ENCODE results near the gene ZFP90. TPM values are rescaled to one million over a fixed set of nuclear protein-coding genes. Genes with fewer than 3 reads are reported as not detected.
"Not testable (repeated sequence)": the region's sequence is repeated elsewhere in the genome, so short reads cannot be mapped to it uniquely, and the experiment has no call there.

ZFP90 gene
- total RNA-seq, result 10 to 100 TPM; 31.4 to 31.6 TPM

GRCh38 chr16:68538880-68539701 lies at the start of gene ZFP90:
Gene ZFP90, plus strand, starts transcription at chr16:68539291. Its CDS starts 502 bp downstream, at chr16:68539793.
- H3K4me1 Mint-ChIP-seq, result peaks cover 16% of the 10 kb centered on the region
- H3K36me3 Mint-ChIP-seq (ENCODE audit: low read depth), result peaks cover 40% of the 10 kb centered on the region
- ATAC-seq (peak; percentile 96), DNase-seq (peak; percentile 93)
- H3K27ac Mint-ChIP-seq, result peak within 1 kb of the TSS; percentile 98
- intact Hi-C loops (cut with DNase I, micrococcal nuclease), result loop anchor here (1.0 to 2.0 kb wide), 7 partner anchors 9 to 772 kb away; partner anchors contain the start of genes CHTF8 (in 1 of the 2), SMPD3 (in 1 of the 2), TANGO6 (in 1 of the 2) and UTP4 (in 1 of the 2)
- ChIA-PET POLR2A (no interaction called here), CTCF (interaction anchor here (0.7 to 3.2 kb wide), 5 partner anchors 10 to 304 kb away, joined by 3 to 19 read pairs (median 4); no protein-coding TSS in a partner anchor)
- H3K4me3 Mint-ChIP-seq, result peak within 1 kb of the TSS; percentile 89
- no peaks in the 10 kb centered on the region for H3K27me3 Mint-ChIP-seq
- H3K9me3 Mint-ChIP-seq (ENCODE audit: low read depth), result peaks cover 2% of the 10 kb centered on the region

GRCh38 chr16:68490358-68490757 lies 48.7 kb upstream of the ZFP90 start:
- no peaks in the 10 kb centered on the region for H3K4me1 Mint-ChIP-seq
- intact Hi-C loops (cut with DNase I, micrococcal nuclease), result no loop called here
- DNase-seq (no peak), ATAC-seq (no peak)
- POLR2A ChIA-PET, result no interaction called here
- no peaks in the 10 kb centered on the region for H3K36me3 Mint-ChIP-seq (ENCODE audit: low read depth)
- no peak overlapping the region for H3K27ac Mint-ChIP-seq
- CTCF ChIA-PET, result interaction anchor here (0.7 to 1.2 kb wide), 2 partner anchors 26 to 30 kb away, joined by 3 read pairs; no protein-coding TSS in a partner anchor
- H3K27me3 Mint-ChIP-seq, result no peaks in the 10 kb centered on the region
- H3K9me3 Mint-ChIP-seq (ENCODE audit: low read depth), result no peaks in the 10 kb centered on the region
- no peak overlapping the region for H3K4me3 Mint-ChIP-seq

DNA sequence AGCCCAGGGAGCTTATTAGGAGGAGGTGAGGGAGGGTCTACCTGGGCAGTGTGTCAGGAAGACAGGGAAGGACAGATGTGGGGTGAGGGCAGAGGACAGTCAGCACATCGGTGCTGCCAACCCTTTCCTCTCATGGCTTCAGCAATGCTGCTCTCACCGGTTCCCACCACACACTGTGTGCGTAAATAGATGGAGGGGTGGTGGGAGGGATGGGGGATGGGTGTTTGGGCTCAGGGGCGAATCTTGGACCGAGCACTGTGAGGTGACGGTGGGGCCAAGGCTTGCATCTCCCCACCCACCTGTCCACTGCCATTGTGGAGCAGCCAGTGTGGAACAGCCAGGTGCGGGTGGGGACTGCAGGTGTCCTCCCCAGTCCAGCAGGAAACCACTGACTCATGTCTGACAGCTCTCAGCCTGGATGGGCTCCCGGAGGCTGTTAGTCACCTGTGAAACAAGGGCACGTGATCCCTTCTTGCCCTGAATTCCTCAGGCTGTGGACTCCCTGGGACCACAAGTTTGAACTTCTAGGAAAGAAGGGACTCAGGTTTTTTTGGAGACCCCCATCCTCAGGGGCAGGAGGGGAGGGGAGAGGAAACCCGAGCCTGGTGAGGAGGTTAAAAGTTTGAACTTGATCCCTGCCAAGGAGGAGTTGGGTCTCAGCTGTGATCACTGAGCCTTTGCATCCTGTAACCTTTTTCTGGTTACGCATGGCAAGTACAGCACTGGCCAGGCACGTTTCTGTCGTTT lies 48.1 kb upstream of the ZFP90 start:
- POLR2A ChIA-PET, result interaction anchor here (0.6 kb wide), 1 partner anchor 98 kb away, joined by 3 read pairs; no protein-coding TSS in a partner anchor
- CTCF ChIA-PET, result interaction anchor here (0.7 kb wide), 3 partner anchors 25 to 46 kb away, joined by 3 to 4 read pairs (median 3); no protein-coding TSS in a partner anchor

DNA sequence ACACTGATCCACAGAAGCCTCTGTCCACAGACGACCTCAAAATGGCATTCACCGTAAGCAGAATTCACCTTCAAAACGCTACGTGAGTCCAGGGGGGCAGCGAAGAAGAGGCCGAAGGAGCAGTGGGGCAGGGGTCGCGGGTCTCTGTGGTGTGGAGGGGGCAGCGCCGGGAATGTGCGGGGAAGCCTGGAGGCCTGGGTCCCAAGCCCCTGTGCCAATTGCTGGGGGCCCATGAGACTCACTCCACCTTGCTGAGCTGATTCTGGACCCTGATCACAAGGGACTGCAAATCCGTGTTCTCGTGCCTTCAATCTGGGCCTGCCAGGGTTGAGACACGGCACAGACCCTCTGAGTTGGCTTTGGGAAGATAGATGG lies 47.5 kb upstream of the ZFP90 start:
- H3K36me3 Mint-ChIP-seq (ENCODE audit: low read depth), result no peaks in the 10 kb centered on the region
- ATAC-seq, result no peak
- ChIA-PET POLR2A (interaction anchor here (0.6 kb wide), 1 partner anchor 98 kb away, joined by 3 read pairs; no protein-coding TSS in a partner anchor), CTCF (interaction anchor here (0.7 kb wide), 2 partner anchors 25 to 47 kb away, joined by 3 to 4 read pairs; no protein-coding TSS in a partner anchor)
- H3K4me1 Mint-ChIP-seq, result no peaks in the 10 kb centered on the region
- no peak overlapping the region for H3K4me3 Mint-ChIP-seq
- no peaks in the 10 kb centered on the region for H3K9me3 Mint-ChIP-seq (ENCODE audit: low read depth)
- no peak overlapping the region for H3K27ac Mint-ChIP-seq
- H3K27me3 Mint-ChIP-seq, result no peaks in the 10 kb centered on the region
- intact Hi-C loops (cut with DNase I, micrococcal nuclease), result no loop called here
- no peak for DNase-seq

More for the DNA sequence above, 48.1 kb upstream of the ZFP90 start:
- no peaks in the 10 kb centered on the region for H3K27me3 Mint-ChIP-seq
- DNase-seq (no peak), ATAC-seq (no peak)
- H3K4me1 Mint-ChIP-seq, result no peaks in the 10 kb centered on the region
- H3K9me3 Mint-ChIP-seq (ENCODE audit: low read depth), result no peaks in the 10 kb centered on the region
- intact Hi-C loops (cut with DNase I, micrococcal nuclease), result no loop called here
- H3K27ac Mint-ChIP-seq, result no peak overlapping the region
- no peak overlapping the region for H3K4me3 Mint-ChIP-seq
- no peaks in the 10 kb centered on the region for H3K36me3 Mint-ChIP-seq (ENCODE audit: low read depth)

DNA sequence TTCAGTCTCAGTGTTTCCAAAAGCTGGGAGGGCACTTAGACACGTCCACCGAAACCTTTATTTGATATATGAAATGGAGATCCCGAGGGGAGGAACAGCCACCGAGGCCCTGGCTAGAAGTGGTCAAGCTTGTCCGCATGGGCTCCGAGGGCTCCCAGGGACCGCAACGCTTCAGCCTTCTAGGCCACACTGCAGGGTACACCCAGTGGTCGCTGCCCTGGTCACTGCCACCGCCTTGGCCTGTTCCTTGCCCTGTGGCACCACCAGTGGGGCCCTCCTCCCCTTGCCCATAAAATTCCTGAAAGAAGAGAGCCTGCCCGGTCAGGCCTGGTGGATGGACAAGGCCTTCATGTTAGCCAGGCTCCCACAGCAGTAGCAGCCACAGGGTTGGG lies 46.9 kb upstream of the ZFP90 start:
- DNase-seq (no peak), ATAC-seq (no peak)
- no peak overlapping the region for H3K27ac Mint-ChIP-seq
- H3K27me3 Mint-ChIP-seq, result no peaks in the 10 kb centered on the region
- no peaks in the 10 kb centered on the region for H3K4me1 Mint-ChIP-seq
- ChIA-PET POLR2A (no interaction called here), CTCF (no interaction called here)
- no peaks in the 10 kb centered on the region for H3K9me3 Mint-ChIP-seq (ENCODE audit: low read depth)
- H3K4me3 Mint-ChIP-seq, result no peak overlapping the region
- intact Hi-C loops (cut with DNase I, micrococcal nuclease), result no loop called here
- H3K36me3 Mint-ChIP-seq (ENCODE audit: low read depth), result no peaks in the 10 kb centered on the region

- ChIA-PET CTCF (no interaction called here), POLR2A (no interaction called here)
- no peaks in the 10 kb centered on the region for H3K27me3 Mint-ChIP-seq
- no peak overlapping the region for H3K27ac Mint-ChIP-seq
- H3K9me3 Mint-ChIP-seq (ENCODE audit: low read depth), result no peaks in the 10 kb centered on the region
- DNase-seq (no peak), ATAC-seq (no peak)
- H3K36me3 Mint-ChIP-seq (ENCODE audit: low read depth), result no peaks in the 10 kb centered on the region
- intact Hi-C loops (cut with DNase I, micrococcal nuclease), result no loop called here
- no peak overlapping the region for H3K4me3 Mint-ChIP-seq
- no peaks in the 10 kb centered on the region for H3K4me1 Mint-ChIP-seq
Measured at GRCh38 chr16:68492543-68493411, 46.3 kb upstream of the ZFP90 start.

DNA sequence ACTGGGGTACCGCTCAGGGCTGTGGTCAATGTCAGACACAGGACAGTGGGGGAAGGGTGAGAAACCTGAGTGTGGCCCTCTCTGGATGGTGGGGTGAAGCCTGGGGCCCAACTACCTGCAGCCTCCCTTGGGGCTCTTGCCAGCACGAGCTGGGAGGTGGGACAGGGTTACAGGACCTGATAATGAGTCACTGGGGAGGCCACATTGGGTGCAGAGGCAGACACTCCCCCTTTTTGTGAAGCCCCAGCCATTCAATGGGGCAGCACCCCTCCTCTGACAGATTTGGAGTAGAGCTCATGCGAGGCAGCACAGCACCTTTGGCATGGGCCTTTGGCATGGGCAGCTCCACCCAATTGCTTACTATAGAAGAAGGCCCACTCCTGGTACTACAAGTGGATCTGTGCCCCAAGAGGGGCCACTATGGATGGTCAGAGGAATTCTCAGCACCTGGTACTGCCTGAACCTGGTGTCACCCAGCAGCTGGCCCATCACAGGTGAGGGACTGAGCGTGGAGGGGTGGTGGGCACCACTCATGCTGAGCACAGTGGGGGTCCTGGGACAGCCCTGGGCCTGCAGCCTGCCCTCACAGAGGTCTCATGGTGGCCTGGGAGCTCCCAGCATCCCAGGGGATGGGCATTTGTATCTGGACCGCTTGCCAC lies 45.5 kb upstream of the ZFP90 start:
- CTCF ChIA-PET, result no interaction called here

DNA sequence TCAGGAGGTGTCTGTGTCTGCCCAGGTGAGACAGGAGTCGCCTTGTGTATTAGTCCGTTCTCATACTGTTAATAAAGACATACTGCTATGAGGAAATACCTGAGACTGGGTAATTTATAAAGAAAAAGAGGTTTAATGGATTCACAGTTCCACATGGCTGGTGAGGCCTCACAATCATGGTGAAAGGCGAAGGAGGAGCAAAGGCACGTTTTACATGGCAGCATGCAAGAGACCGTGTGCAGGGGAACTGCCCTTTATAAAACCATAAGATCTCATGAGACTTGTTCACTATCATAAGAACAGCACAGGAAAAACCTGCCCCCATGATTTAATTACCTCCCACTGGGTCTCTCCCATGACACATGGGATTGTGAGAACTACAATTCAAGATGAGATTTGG lies 44.8 kb upstream of the ZFP90 start:
- H3K36me3 Mint-ChIP-seq (ENCODE audit: low read depth); POLR2A ChIA-PET; H3K27ac Mint-ChIP-seq; H3K9me3 Mint-ChIP-seq (ENCODE audit: low read depth); intact Hi-C loops (cut with DNase I, micrococcal nuclease); H3K4me3 Mint-ChIP-seq; DNase-seq; H3K27me3 Mint-ChIP-seq; H3K4me1 Mint-ChIP-seq; ATAC-seq: not testable (repeated sequence)
- CTCF ChIA-PET, result interaction anchor here (0.5 kb wide), 1 partner anchor 17 kb away, joined by 3 read pairs; no protein-coding TSS in a partner anchor

More for the DNA sequence above, 45.5 kb upstream of the ZFP90 start:
- H3K4me1 Mint-ChIP-seq, result no peaks in the 10 kb centered on the region
- no peak overlapping the region for H3K4me3 Mint-ChIP-seq
- POLR2A ChIA-PET, result no interaction called here
- DNase-seq, result no peak
- H3K9me3 Mint-ChIP-seq (ENCODE audit: low read depth), result no peaks in the 10 kb centered on the region
- no peaks in the 10 kb centered on the region for H3K36me3 Mint-ChIP-seq (ENCODE audit: low read depth)
- intact Hi-C loops (cut with DNase I, micrococcal nuclease), result no loop called here
- ATAC-seq, result no peak
- no peak overlapping the region for H3K27ac Mint-ChIP-seq
- H3K27me3 Mint-ChIP-seq, result no peaks in the 10 kb centered on the region

GRCh38 chr16:68496689-68497088 lies 42.4 kb upstream of the ZFP90 start:
- Mint-ChIP-seq H3K27me3 (no peaks in the 10 kb centered on the region), H3K4me3 (no peak overlapping the region), H3K4me1 (peaks cover 2% of the 10 kb centered on the region), H3K27ac (no peak overlapping the region), H3K36me3 (ENCODE audit: low read depth) (no peaks in the 10 kb centered on the region), H3K9me3 (ENCODE audit: low read depth) (no peaks in the 10 kb centered on the region)
- ChIA-PET CTCF (no interaction called here), POLR2A (no interaction called here)
- DNase-seq (no peak), ATAC-seq (no peak)
- intact Hi-C loops (cut with DNase I, micrococcal nuclease), result no loop called here

DNA sequence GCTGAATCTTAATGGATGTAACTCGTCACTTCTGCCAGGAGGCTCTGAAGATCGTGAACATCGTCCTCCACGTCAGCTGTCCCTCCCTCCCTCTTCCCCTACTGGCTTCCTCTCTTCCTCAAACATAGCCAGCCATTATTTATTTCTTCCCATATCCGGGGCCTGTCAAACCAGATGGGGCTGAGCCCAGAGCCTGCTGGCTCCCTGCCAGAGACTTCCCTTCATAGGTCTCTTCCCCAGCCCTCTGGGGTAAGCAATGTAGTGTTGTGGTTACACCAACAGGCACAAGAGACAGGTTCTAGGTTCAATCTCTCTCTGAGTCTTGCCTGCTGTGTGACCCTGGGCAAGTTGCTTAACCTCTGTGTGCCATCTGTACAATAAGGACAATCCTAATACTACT lies 40.1 kb upstream of the ZFP90 start:
- Mint-ChIP-seq H3K27me3 (no peaks in the 10 kb centered on the region), H3K9me3 (ENCODE audit: low read depth) (no peaks in the 10 kb centered on the region), H3K27ac (no peak overlapping the region), H3K4me1 (peaks cover 2% of the 10 kb centered on the region), H3K4me3 (no peak overlapping the region), H3K36me3 (ENCODE audit: low read depth) (no peaks in the 10 kb centered on the region)
- ChIA-PET POLR2A (no interaction called here), CTCF (no interaction called here)
- intact Hi-C loops (cut with DNase I, micrococcal nuclease), result no loop called here
- DNase-seq (no peak), ATAC-seq (no peak)
